Uterus (tissue), 2 donors: ENCODE data around the gene MAFB.

Experiments
- POLR2A ChIP-seq, 2 donors: fragments of 450-650 bp; IDR thresholded peaks; one replicate each; pipeline ENCODE4 v1.6.1; 2016; ENCODE audit warnings: antibody characterized with exemption in 2 of 2, mild to moderate bottlenecking in 1 of 2, moderate library complexity in 1 of 2
- TF ChIP-seq, protein P1 (sequence below), 4 experiments: fragments of 200-600 bp in 2 of 4; fragments of 450-650 bp in 2 of 4; sonication (generic) in 2 of 4; IDR thresholded peaks; one replicate each; pipeline ENCODE4 v1.5.1; 2016 to 2019; ENCODE audit warnings: antibody characterized with exemption in 4 of 4, mild to moderate bottlenecking in 2 of 4, moderate library complexity in 1 of 4

DNA sequence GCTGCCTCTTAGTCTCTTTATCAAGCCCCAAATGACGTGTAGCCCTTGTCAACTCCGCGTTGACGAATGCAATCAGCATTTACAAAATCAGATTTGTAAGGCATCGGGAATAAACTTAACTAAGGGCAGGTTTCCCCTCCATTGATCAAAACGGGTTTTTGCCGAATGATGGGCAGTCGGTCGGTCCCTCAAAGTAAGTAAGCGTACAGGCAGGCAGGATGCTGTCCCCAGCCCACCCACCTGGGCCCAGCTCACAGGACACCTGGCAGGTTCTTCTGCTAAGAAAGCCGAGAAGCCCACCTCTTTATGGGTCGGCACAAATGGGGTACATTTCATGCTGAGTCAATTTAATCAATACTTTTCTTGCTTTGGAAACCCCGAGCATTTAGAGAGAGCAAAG, 22.0 kb upstream of the MAFB start:
- TF ChIP-seq, protein P1, sequence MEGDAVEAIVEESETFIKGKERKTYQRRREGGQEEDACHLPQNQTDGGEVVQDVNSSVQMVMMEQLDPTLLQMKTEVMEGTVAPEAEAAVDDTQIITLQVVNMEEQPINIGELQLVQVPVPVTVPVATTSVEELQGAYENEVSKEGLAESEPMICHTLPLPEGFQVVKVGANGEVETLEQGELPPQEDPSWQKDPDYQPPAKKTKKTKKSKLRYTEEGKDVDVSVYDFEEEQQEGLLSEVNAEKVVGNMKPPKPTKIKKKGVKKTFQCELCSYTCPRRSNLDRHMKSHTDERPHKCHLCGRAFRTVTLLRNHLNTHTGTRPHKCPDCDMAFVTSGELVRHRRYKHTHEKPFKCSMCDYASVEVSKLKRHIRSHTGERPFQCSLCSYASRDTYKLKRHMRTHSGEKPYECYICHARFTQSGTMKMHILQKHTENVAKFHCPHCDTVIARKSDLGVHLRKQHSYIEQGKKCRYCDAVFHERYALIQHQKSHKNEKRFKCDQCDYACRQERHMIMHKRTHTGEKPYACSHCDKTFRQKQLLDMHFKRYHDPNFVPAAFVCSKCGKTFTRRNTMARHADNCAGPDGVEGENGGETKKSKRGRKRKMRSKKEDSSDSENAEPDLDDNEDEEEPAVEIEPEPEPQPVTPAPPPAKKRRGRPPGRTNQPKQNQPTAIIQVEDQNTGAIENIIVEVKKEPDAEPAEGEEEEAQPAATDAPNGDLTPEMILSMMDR (IDR thresholded peaks at IDR 0.05) = no peak
- no peak for TF ChIP-seq POLR2A (IDR thresholded peaks at IDR 0.05)
